Measurements from ENCODE around the gene SRRM4.
"Not testable (repeated sequence)": the region's sequence is repeated elsewhere in the genome, so short reads cannot be mapped to it uniquely, and the experiment has no call there.

SRRM4 gene

DNA sequence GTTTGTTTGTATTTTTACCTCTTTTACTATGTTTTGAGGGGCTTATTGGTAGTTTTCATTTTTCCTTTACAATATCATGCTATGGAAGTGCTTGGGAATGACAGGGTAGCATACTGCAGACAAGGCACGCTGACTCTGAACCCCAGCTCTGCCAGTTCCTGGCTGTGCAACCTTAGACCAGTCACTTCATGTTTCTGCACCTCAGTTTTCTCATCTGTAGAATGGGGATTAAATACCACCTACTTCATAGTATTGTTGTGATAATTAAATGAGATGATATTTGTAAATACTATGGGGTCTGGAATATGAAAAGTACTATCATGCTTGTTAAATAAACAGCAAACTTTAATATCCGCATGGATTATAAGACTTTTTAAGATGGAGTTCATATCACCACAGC lies 35.4 kb downstream of the SRRM4 start:
- no peak overlapping the region for H3K4me3 ChIP-seq (ENCODE audit: low read depth, low read length)
- TF ChIP-seq, protein P1, sequence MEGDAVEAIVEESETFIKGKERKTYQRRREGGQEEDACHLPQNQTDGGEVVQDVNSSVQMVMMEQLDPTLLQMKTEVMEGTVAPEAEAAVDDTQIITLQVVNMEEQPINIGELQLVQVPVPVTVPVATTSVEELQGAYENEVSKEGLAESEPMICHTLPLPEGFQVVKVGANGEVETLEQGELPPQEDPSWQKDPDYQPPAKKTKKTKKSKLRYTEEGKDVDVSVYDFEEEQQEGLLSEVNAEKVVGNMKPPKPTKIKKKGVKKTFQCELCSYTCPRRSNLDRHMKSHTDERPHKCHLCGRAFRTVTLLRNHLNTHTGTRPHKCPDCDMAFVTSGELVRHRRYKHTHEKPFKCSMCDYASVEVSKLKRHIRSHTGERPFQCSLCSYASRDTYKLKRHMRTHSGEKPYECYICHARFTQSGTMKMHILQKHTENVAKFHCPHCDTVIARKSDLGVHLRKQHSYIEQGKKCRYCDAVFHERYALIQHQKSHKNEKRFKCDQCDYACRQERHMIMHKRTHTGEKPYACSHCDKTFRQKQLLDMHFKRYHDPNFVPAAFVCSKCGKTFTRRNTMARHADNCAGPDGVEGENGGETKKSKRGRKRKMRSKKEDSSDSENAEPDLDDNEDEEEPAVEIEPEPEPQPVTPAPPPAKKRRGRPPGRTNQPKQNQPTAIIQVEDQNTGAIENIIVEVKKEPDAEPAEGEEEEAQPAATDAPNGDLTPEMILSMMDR (IDR thresholded peaks at IDR 0.05; ENCODE audit: low read depth, low read length, missing control alignments): no peak
- in situ Hi-C loops (cut with HindIII; ENCODE audit: low sequenced_read_pairs): no loop called here
- DNase-seq (ENCODE audit: low read depth): no peak

DNA sequence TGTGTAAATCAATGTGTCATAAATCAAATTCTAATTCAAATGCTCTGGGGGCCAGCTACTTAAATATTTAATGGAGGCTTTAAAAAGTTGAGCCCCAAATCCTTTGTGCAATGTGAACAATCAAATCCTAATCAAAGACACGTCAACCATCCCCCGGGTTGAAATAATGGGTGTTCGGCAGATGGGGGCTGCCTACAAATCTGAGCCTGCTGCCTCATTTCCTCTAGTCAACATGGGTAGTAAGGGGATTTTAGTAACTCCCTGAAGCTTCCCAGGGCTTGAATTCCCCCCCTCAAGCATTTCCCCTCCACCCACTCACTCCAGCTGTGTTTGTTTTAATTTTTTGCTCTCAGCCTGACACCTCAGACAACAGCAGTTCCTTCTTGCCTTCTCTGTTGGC lies 37.8 kb downstream of the SRRM4 start:
- in situ Hi-C loops (cut with HindIII; ENCODE audit: low sequenced_read_pairs): no loop called here
- H3K4me3 ChIP-seq (ENCODE audit: low read depth, low read length): no peak overlapping the region
- TF ChIP-seq, protein P1 (IDR thresholded peaks at IDR 0.05; ENCODE audit: low read depth, low read length, missing control alignments): no peak
- no peak for DNase-seq (ENCODE audit: low read depth)

DNA sequence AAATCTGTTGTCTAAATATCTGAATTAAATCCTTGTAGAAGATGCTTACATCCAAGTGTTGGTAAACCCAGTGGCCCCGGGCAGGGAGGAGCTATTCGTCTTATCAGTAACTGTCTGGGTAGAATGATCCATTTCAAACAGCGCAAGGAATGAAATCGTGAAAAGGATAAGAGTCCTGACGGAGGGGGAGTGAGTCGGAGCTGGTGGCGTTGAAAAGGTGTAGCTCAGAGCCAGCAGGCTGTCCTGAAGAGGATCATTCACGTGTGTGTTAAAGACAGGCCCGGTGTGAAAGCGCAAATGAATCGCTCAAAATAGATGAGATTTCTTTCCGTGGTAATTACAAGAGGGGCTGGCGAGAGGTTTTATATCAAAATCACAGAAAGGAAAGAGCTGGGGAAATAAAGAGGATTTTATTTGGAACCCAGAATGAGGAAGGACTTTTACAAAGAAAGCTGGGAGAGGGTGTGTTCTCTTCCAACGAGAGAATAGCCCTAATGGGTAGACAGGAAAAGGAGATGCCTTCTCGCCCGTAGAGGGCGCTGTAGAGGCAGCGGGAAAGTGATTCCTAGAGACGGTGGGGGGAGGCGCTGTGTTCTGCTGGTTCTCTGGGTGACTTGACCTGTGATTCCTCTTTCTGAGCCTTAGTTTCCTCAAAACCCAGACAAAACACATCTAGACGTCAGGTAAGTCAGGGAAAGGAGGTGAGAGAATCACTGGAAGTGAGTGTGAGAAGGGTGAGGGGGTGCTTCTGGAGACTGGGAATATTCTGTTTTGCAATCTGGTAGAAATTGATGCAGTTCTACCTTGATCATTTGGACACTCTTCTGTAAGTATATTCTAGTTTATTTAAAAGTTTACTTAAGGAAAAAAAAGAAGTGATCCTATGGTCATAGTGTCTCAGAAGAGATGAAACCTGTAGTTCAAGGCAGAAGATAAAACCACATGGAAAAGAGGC lies 39.3 kb downstream of the SRRM4 start:
- TF ChIP-seq, protein P1 (IDR thresholded peaks at IDR 0.05; ENCODE audit: low read depth, low read length, missing control alignments): no peak
- no peak for DNase-seq (ENCODE audit: low read depth)

DNA sequence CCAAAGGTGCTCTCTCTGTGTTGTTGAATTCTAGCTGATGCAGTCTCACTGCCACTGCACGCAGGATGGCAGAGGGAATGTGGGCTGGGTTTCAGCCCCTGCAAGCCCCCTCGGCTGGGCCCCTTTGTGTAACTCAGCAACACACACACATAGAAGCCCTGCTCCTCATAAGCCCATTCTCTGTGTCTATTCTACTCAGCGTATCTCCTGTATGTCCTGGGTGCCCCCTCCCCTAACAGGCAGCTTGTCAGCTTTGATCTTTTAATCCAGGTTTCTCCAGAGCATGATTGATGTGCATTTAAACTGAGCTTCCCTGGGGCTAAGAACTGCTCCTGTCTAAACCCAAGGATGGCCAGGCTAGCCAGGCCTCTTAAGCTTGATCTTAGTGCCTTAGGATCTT lies 43.0 kb downstream of the SRRM4 start:
- TF ChIP-seq, protein P1 (IDR thresholded peaks at IDR 0.05; ENCODE audit: low read depth, low read length, missing control alignments): no peak
- no peak for DNase-seq (ENCODE audit: low read depth)
- in situ Hi-C loops (cut with HindIII; ENCODE audit: low sequenced_read_pairs): no loop called here

More for the DNA sequence above, 39.3 kb downstream of the SRRM4 start:
- no peak overlapping the region for H3K4me3 ChIP-seq (ENCODE audit: low read depth, low read length)
- in situ Hi-C loops (cut with HindIII; ENCODE audit: low sequenced_read_pairs): no loop called here

DNA sequence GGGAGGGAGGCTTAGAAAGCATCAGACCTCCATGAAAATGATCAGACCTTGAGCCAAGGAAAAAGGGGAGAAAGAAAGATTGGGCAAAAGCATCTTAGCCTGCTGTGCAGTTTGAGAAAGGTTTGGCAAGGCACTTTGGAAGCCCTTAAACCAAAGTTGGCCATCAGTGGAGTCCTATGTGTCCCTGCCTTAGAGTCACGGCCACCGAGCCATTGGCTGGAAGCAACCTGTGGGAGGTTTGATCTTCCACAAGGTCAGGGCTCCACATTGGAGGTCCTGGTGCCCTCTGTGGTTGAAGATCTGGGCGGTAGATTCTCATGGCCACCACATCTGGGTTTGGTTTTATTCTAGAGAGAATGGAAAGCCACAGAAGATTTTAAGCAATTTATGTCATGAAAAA lies 44.4 kb downstream of the SRRM4 start:
- H3K4me3 ChIP-seq (ENCODE audit: low read depth, low read length): no peak overlapping the region
- TF ChIP-seq, protein P1 (IDR thresholded peaks at IDR 0.05; ENCODE audit: low read depth, low read length, missing control alignments): no peak
- in situ Hi-C loops (cut with HindIII; ENCODE audit: low sequenced_read_pairs): no loop called here
- DNase-seq (ENCODE audit: low read depth): no peak

More for the DNA sequence above, 43.0 kb downstream of the SRRM4 start:
- H3K4me3 ChIP-seq (ENCODE audit: low read depth, low read length): no peak overlapping the region

DNA sequence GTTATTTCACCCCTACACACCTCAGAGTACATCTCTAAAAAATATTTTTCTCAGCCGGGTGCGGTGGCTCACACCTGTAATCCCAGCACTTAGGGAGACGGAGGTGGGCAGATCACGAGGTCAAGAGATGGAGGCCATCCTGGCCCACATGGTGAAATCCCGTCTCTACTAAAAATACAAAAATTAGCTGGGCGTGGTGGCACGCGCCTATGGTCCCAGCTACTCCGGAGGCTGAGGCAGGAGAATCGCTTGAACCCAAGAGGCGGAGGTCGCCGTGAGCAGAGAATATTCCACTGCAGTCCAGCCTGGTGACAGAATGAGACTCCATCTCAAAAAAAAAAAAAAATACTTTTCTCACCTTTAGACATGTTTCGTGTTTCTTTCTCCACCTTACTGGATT lies 52.0 kb downstream of the SRRM4 start:
- H3K4me3 ChIP-seq (ENCODE audit: low read depth, low read length); in situ Hi-C loops (cut with HindIII; ENCODE audit: low sequenced_read_pairs); DNase-seq (ENCODE audit: low read depth): not testable (repeated sequence)

Measured in astrocyte of the cerebellum (primary cell).